Astrocyte (in vitro differentiated cells and primary cell): ENCODE measurements around the gene ARVCF.

Source experiments
- EZH2 ChIP-seq: IDR thresholded peaks from 2 replicates; pipeline ENCODE4 v1.6.1; 2012; ENCODE audit warnings: mild to moderate bottlenecking, low read length, inconsistent platforms; ENCODE audit not compliant: insufficient read depth
- TF ChIP-seq, protein P1 (sequence below): IDR thresholded peaks from 2 replicates; pipeline ENCODE4 v1.5.1; 2011; ENCODE audit warnings: low read depth, mild to moderate bottlenecking, inconsistent platforms, low read length, moderate library complexity; ENCODE audit not compliant: insufficient read depth

DNA sequence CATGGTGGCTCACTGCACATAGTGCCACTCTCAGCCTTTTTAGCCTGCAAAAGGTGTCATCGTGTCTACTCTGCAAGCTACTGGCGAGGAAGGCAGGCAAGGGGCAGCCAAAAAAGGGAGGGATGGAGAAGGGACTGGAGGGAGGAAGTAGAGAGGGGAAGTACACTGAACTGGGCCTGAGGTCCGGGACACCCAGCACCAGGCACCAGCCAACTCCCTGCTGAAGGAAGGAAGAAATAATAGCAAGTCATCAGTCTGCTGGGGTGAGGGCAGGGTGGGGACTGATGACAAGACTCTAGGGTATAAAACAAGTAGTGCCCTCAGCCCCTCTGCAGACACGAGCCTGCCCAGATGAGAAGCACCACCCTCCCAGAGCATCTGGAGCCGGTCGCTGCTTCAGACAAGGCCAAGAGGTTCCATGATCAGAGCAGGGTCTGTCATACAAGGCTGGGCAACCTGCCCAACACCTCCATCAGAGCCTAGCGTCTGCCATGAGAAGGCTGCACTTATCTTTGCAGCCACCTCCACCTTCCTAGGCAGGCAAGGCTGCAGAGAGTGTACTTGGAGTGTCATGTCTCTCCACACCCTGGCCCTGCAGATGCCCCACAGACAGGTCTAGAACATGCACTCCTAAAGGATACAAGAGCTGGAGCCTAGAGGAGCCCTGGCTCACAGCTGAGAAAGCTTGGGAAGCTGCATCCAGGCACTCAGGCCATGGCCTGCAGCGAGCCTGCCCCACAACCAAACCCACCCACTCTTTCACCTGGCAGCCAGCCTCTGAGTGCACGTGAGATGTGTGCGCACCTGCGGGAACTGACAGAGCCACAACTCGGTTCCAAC lies 84.0 kb downstream of the ARVCF start:
- no peak for TF ChIP-seq EZH2
- TF ChIP-seq, protein P1, sequence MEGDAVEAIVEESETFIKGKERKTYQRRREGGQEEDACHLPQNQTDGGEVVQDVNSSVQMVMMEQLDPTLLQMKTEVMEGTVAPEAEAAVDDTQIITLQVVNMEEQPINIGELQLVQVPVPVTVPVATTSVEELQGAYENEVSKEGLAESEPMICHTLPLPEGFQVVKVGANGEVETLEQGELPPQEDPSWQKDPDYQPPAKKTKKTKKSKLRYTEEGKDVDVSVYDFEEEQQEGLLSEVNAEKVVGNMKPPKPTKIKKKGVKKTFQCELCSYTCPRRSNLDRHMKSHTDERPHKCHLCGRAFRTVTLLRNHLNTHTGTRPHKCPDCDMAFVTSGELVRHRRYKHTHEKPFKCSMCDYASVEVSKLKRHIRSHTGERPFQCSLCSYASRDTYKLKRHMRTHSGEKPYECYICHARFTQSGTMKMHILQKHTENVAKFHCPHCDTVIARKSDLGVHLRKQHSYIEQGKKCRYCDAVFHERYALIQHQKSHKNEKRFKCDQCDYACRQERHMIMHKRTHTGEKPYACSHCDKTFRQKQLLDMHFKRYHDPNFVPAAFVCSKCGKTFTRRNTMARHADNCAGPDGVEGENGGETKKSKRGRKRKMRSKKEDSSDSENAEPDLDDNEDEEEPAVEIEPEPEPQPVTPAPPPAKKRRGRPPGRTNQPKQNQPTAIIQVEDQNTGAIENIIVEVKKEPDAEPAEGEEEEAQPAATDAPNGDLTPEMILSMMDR, result no peak
